HCT116 (cell line): ENCODE measurements around the gene MOB4. TPM values are rescaled to one million over a fixed set of nuclear protein-coding genes. Genes with fewer than 3 reads are reported as not detected.
A peak's percentile ranks its signal among the peaks of the same experiment; 100 is the strongest.

Experiments
- ATAC-seq: fragments of 200-7000 bp; cut with Tn5 transposase; 2 replicates; pipeline ENCODE4 v1.9.1; 2020; ENCODE audit warnings: mild to moderate bottlenecking, moderate library complexity
- BruUV-seq: library from RNA; stranded (reverse); fragments of 400-500 nt; replicated peaks from 2 replicates; lab custom pipeline; 2021; lab: Mats Ljungman, UMichigan
- CTCF ChIA-PET: fragments of 300-600 bp; sonication (Branson Sonifier 250); formaldehyde crosslinking; loops from one replicate; lab custom pipeline; 2021; ENCODE audit warnings: antibody characterized with exemption; lab: Charles Lee
- POLR2A ChIA-PET: fragments of 300-600, 350-600 bp; sonication (Branson Sonifier 250); formaldehyde crosslinking; loops from one replicate; lab custom pipeline; 2021; ENCODE audit warnings: antibody characterized with exemption; lab: Charles Lee
- RAD21 ChIA-PET, 2 experiments: fragments of 300-600 bp; sonication (Branson Sonifier 250); formaldehyde crosslinking; loops; one replicate each; lab custom pipeline; 2023; ENCODE audit warnings: low total read pairs in 2 of 2; ENCODE audit not compliant: uncharacterized antibody in 2 of 2, unreplicated experiment in 2 of 2, low non-redundant PET in 1 of 2; lab: Charles Lee
- DNase-seq: peaks from one replicate; pipeline ENCODE4 v3.0.0-alpha.2; 2010; ENCODE audit warnings: low read depth, low spot score
- H2AFZ ChIP-seq: fragments of 200-600 bp; shearing (Covaris generic), sonication (generic); 2 replicates; pipeline ENCODE4 v1.6.1; 2017; ENCODE audit warnings: low read depth, mixed run types, mixed read lengths, antibody characterized with exemption, low read length; ENCODE audit not compliant: poor library complexity, severe bottlenecking
- H3K27ac ChIP-seq: 2 replicates; pipeline ENCODE4 v1.5.1; 2012; ENCODE audit warnings: low read depth, low read length
- H3K27me3 ChIP-seq: fragments of 200-600 bp; sonication (generic); 2 replicates; pipeline ENCODE4 v1.6.1; 2016; ENCODE audit warnings: mixed run types, low read length, mixed read lengths; ENCODE audit not compliant: insufficient read depth
- H3K36me3 ChIP-seq, 2 experiments: fragments of 200-500 bp in 1 of 2; fragments of 200-600 bp in 1 of 2; sonication (Bioruptor generic) in 1 of 2; sonication (generic) in 1 of 2; 2 replicates each; pipeline versions ENCODE4 v1.5.1 to v1.6.1; 2014 to 2016; ENCODE audit warnings: low read length in 2 of 2, inconsistent platforms in 1 of 2, mixed read lengths in 1 of 2, mixed run types in 1 of 2; ENCODE audit not compliant: insufficient read depth in 2 of 2, control insufficient read depth in 1 of 2
- H3K4me1 ChIP-seq, 2 experiments: fragments of 200-600 bp in 1 of 2; sonication (generic) in 1 of 2; 2 replicates each; pipeline versions ENCODE4 v1.5.1 to v1.6.1; 2012 to 2017; ENCODE audit warnings: low read length in 2 of 2, inconsistent platforms in 1 of 2, mild to moderate bottlenecking in 1 of 2, mixed read lengths in 1 of 2, mixed run types in 1 of 2, moderate library complexity in 1 of 2; ENCODE audit not compliant: insufficient read depth in 2 of 2, control insufficient read depth in 1 of 2
- H3K4me2 ChIP-seq: fragments of 200-600 bp; sonication (generic); 2 replicates; pipeline ENCODE4 v1.6.1; 2017; ENCODE audit warnings: mixed run types, low read length, mixed read lengths
- H3K4me3 ChIP-seq, 2 experiments: fragments of 200-600 bp in 1 of 2; sonication (generic) in 1 of 2; replicated peaks in 1 of 2; 2 replicates each; pipeline ENCODE4 v1.5.1; 2011 to 2016; ENCODE audit warnings: low read length in 2 of 2, control low read depth in 1 of 2, low read depth in 1 of 2, mild to moderate bottlenecking in 1 of 2, mixed read lengths in 1 of 2, mixed run types in 1 of 2
- H3K79me2 ChIP-seq: fragments of 200-600 bp; sonication (generic); 2 replicates; pipeline ENCODE4 v1.6.1; 2017; ENCODE audit warnings: mild to moderate bottlenecking, mixed run types, low read length, moderate library complexity, mixed read lengths; ENCODE audit not compliant: insufficient read depth
- H3K9ac ChIP-seq: fragments of 200-600 bp; sonication (generic); 2 replicates; pipeline ENCODE4 v1.6.1; 2016; ENCODE audit warnings: low read length, mixed read lengths
- H3K9me2 ChIP-seq: fragments of 200-600 bp; sonication (generic), shearing (Covaris generic); 2 replicates; pipeline ENCODE4 v1.6.1; 2017; ENCODE audit warnings: mixed run types, mild to moderate bottlenecking, moderate library complexity; ENCODE audit not compliant: insufficient read depth
- H3K9me3 ChIP-seq, 2 experiments: fragments of 200-500 bp in 1 of 2; fragments of 200-600 bp in 1 of 2; sonication (Bioruptor generic) in 1 of 2; sonication (generic) in 1 of 2; 2 replicates each; pipeline ENCODE4 v1.6.1; 2014 to 2017; ENCODE audit warnings: low read length in 2 of 2, mixed read lengths in 2 of 2, inconsistent platforms in 1 of 2, low read depth in 1 of 2, mild to moderate bottlenecking in 1 of 2, mixed run types in 1 of 2, moderate library complexity in 1 of 2; ENCODE audit not compliant: control insufficient read depth in 1 of 2, insufficient read depth in 1 of 2
- H4K20me1 ChIP-seq: fragments of 200-600 bp; sonication (generic), shearing (Covaris generic); 2 replicates; pipeline ENCODE4 v1.6.1; 2017; ENCODE audit warnings: mixed run types, mild to moderate bottlenecking, moderate library complexity; ENCODE audit not compliant: insufficient read depth
- ATF3 ChIP-seq: IDR thresholded peaks from 2 replicates; pipeline ENCODE4 v1.6.1; 2012
- CBX3 ChIP-seq: IDR thresholded peaks from 2 replicates; pipeline ENCODE4 v1.6.1; 2012; ENCODE audit warnings: low read depth
- CTCF ChIP-seq, 3 experiments: fragments of 200-600 bp in 1 of 3; sonication (generic) in 1 of 3; IDR thresholded peaks in 2 of 3; conservative IDR thresholded peaks in 1 of 3; 2 replicates each; pipeline ENCODE4 v1.5.1; 2012 to 2017; ENCODE audit warnings: low read depth in 2 of 3, low read length in 2 of 3, antibody characterized with exemption in 1 of 3, borderline replicate concordance in 1 of 3, control low read depth in 1 of 3, mild to moderate bottlenecking in 1 of 3, mixed read lengths in 1 of 3, mixed run types in 1 of 3, moderate library complexity in 1 of 3; ENCODE audit not compliant: insufficient read depth in 1 of 3
- EGR1 ChIP-seq: IDR thresholded peaks from 2 replicates; pipeline ENCODE4 v1.6.1; 2012; ENCODE audit warnings: low read depth
- EZH2 ChIP-seq: fragments of 200-600 bp; sonication (generic); IDR thresholded peaks from 2 replicates; pipeline ENCODE4 v1.6.1; 2017; ENCODE audit warnings: antibody characterized with exemption, mixed run types
- FOSL1 ChIP-seq: IDR thresholded peaks from 2 replicates; pipeline ENCODE4 v1.6.1; 2012; ENCODE audit warnings: low read depth
- MAX ChIP-seq: IDR thresholded peaks from 2 replicates; pipeline ENCODE4 v1.6.1; 2012
- POLR2A ChIP-seq: IDR thresholded peaks from 2 replicates; pipeline ENCODE4 v1.7.0; 2011; ENCODE audit warnings: borderline replicate concordance; ENCODE audit not compliant: insufficient read depth, insufficient read length; ENCODE audit errors: extremely low read depth
- POLR2AphosphoS5 ChIP-seq: IDR thresholded peaks from 2 replicates; pipeline ENCODE4 v1.6.1; 2011; ENCODE audit warnings: mild to moderate bottlenecking, low read depth, low read length, moderate library complexity
- REST ChIP-seq: IDR thresholded peaks from 2 replicates; pipeline ENCODE4 v1.6.1; 2012; ENCODE audit warnings: low read depth
- SIN3A ChIP-seq: IDR thresholded peaks from 2 replicates; pipeline ENCODE4 v1.6.1; 2012; ENCODE audit warnings: low read depth
- SP1 ChIP-seq: IDR thresholded peaks from 2 replicates; pipeline ENCODE4 v1.6.1; 2012; ENCODE audit warnings: low read depth
- SRF ChIP-seq: IDR thresholded peaks from 2 replicates; pipeline ENCODE4 v1.6.1; 2012; ENCODE audit warnings: low read depth
- ZNF274 ChIP-seq: fragments of 200-500 bp; sonication (Bioruptor generic); IDR thresholded peaks from 2 replicates; pipeline ENCODE4 v1.6.1; 2014; ENCODE audit warnings: mild to moderate bottlenecking, low read depth, low read length, inconsistent platforms
- intact Hi-C: fragments of 100-400 bp; cut with micrococcal nuclease; formaldehyde crosslinking; loops from 2 replicates; pipeline ENCODE4 v1.10.0; 2022
- total RNA-seq: library from RNA; stranded (reverse); gene quantifications from one replicate; pipeline ENCODE4 v1.2.1, GENCODE V29; 2021; ENCODE audit not compliant: unreplicated experiment

MOB4 gene
- total RNA-seq, 1 experiment from 2014 or later, result 24.4 TPM

GRCh38 chr2:197514754-197515153 lies 1.1 kb upstream of the MOB4 start:
- no TSS peak for BruUV-seq
- Histone ChIP-seq H4K20me1 (no peaks in the 10 kb centered on the region), H3K27ac (0 out of 2 replicates have a peak overlapping the region, but pooled peaks have one; percentile 74), H3K79me2 (peaks cover 36% of the 10 kb centered on the region), H3K4me3 (peak overlapping the region; percentile 77 to 93), H3K9ac (peak overlapping the region; percentile 82), H2AFZ (peak overlapping the region; percentile 86), H3K27me3 (no peaks in the 10 kb centered on the region), H3K9me3 (no peaks in the 10 kb centered on the region), H3K36me3 (peaks cover 0 to 6% of the 10 kb centered on the region in 2 experiments; a peak in 1 of 4 replicates), H3K4me1 (peaks cover 10 to 17% of the 10 kb centered on the region in 2 experiments; a peak in 3 of 4 replicates), H3K9me2 (no peaks in the 10 kb centered on the region), H3K4me2 (peak overlapping the region; percentile 88)
- TF ChIP-seq CBX3 (no peak), ZNF274 (no peak), MAX (no peak), EGR1 (no peak), SP1 (no peak), REST (no peak), ATF3 (no peak), POLR2AphosphoS5 (no peak), POLR2A (no peak), EZH2 (no peak), CTCF (IDR thresholded peaks at IDR 0.05 in 2 of 3, conservative IDR thresholded peaks at IDR 0.05 in 1 of 3; ENCODE audit: borderline replicate concordance in 1 of 3, insufficient read depth in 1 of 3, low read depth in 2 of 3, low read length in 2 of 3) (no peak), SRF (no peak), FOSL1 (no peak), SIN3A (no peak)
- RAD21 ChIA-PET, result no interaction called here
- POLR2A ChIA-PET, result interaction anchor here (2.2 to 2.9 kb wide), 2 partner anchors 10 to 15 kb away, joined by 6 to 25 read pairs; partner anchors contain the start of genes HSPD1 and HSPE1
- no peak for DNase-seq
- CTCF ChIA-PET, result no interaction called here
- intact Hi-C loops, result no loop called here
- ATAC-seq, result no peak
